Hematopoietic multipotent progenitor cell treated with erythropoietin and hydrocortisone succinate and interleukin-3 and kit ligand, for 17 days (in vitro differentiated cells): ENCODE measurements around the gene MAPK8IP3.

ENCODE experiments used
- DNase-seq: peaks from one replicate; pipeline ENCODE4 v3.0.0-alpha.2; 2015; ENCODE audit warnings: low spot score

MAPK8IP3 gene

GRCh38 chr16:1677339-1677738 is 28.7 kb upstream of the MAPK8IP3 start:
- no peak for DNase-seq

DNA sequence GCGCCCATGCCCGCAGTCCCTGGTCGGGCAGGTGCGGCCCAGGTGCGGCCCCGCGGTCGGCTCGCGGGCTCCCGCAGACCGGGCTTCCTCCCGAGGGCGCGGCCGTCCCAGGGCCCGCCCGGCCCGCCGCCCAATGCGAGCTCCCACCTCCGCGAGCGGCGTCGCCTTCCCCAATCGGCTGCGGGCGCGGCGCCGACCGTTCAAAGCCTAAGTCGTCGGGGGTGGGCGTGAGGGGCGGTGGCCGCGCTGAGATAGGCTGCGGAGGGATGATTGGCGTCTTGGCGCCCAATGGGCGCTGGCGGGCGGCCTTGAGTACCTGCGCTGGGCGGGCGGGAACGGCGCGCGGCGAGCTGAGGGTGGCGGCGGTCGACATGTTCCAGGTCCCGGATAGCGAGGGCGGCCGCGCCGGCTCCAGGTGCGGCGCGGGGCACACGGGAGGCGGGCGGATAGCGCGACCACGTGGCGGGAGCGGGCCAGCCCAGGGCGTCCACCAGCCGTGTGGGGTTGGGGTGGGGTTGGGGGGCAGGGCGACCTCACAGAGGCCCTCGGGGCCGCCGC is 28.0 kb upstream of the MAPK8IP3 start, which contains the start of gene JPT2:
Gene JPT2 (plus strand): TSS at position 338 of the 558 bp plus-strand sequence. CDS start 34 bp downstream, at position 372.
- peak; percentile 91 for DNase-seq

GRCh38 chr16:1678500-1679098 is 27.4 kb upstream of the MAPK8IP3 start:
- DNase-seq = no peak

DNA sequence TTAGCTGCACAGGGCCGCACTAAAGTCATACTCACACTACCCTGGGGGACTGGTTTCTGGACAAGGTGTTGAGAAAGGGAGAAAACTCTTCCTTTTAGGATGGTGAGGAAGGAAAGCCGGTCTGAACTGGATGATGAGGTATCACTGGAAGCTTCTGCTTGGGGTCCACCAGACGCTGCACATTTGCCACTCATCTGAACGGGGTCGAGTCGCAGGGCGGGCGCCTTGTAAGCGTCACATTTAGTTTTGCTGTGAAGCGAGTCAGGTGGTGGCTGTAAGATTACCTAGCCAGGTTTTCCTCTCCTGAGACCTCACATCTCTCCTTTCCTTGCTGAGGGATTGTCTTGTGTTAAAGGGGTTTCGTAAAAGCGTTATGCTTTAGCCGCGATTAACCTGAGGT is 25.6 kb upstream of the MAPK8IP3 start:
- no peak for DNase-seq

DNA sequence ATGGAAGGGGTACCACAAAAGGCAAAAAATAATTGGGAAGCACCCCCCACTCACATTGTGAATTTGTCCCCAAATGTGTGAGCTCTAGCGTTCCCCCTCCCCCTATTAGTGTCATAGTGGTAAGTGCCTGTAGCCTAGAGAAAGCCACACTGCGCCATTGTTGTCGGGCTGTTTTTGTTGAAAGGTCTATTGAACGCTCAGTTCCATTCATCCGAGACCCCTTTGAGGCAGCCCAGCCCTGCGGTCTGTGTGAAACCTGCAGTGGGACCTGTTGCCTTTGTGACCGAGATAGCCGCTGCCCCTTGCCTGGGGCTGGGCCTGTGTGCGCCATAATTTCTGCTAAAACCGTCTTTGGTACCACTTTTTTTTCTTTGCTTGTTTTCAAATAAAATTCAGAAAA is 25.0 kb upstream of the MAPK8IP3 start:
- DNase-seq = no peak

DNA sequence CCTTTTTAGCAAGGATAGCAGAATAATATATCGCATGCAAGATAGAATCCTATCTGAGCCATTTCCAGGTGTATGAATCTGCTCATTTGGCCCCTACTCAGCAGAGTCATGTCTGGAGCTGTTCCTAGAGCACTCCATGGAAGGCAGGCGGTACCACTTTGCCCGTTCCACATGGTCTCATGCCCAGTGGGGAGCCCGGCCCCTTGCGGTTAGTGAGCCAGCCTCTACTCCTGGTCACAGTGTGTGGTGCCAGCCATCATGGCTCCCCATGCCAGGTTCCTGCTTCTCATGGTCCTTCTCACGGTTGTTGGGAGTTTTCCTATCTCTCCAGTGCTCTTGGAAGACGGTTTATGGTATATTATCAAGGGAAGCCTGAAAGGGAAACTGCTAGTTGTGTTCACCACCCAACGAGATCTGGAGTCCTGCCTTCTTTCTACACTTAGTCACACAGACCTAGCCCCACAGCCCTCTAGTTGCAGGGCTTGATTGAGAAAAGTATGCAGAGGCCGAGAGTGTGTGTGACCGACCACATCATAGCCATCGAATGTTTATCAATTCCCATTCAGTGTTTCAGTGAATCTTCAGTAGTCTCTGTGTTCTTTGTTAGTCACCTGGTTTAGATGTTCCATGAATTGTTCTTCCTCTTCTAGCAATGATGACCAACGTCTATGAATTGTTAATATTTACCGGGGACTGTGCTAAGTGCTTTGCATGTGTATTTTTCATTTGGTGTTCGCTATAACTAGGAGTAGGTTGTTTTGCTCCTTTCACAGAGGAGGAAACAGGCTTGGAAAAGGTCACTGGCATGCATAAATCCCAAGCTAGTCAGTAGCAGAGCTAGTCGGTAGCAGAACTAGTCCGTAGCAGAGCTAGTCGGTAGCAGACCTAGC is 18.3 kb upstream of the MAPK8IP3 start:
- no peak for DNase-seq

GRCh38 chr16:1688807-1689560 is 17.0 kb upstream of the MAPK8IP3 start:
- DNase-seq = no peak

GRCh38 chr16:1689853-1690252 is 16.1 kb upstream of the MAPK8IP3 start:
- no peak for DNase-seq

DNA sequence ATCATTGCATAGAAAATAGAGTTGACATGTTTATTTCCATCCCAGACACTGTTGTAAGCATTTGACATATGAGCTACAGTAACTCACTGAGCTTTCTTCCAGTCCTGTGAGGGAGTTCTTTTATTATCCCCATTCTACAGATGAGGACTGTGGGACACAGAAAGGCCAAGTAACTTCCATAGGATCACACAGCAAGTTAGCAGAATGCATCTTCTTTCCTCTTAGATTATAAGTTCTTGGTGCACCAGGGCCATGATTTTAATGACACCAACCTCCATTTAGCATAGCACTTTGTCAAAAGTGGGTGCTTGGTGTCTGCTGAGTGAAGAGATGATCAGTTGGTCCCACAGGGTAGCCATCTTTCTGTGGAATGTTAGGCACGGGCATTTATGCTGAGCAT is 15.2 kb upstream of the MAPK8IP3 start:
- no peak for DNase-seq

GRCh38 chr16:1691276-1691675 is 14.7 kb upstream of the MAPK8IP3 start:
- DNase-seq = no peak

- no peak for DNase-seq
Observed at GRCh38 chr16:1691956-1692355, 14.0 kb upstream of the MAPK8IP3 start.

- DNase-seq = no peak
Observed at GRCh38 chr16:1696863-1697262, 9.1 kb upstream of the MAPK8IP3 start.

DNA sequence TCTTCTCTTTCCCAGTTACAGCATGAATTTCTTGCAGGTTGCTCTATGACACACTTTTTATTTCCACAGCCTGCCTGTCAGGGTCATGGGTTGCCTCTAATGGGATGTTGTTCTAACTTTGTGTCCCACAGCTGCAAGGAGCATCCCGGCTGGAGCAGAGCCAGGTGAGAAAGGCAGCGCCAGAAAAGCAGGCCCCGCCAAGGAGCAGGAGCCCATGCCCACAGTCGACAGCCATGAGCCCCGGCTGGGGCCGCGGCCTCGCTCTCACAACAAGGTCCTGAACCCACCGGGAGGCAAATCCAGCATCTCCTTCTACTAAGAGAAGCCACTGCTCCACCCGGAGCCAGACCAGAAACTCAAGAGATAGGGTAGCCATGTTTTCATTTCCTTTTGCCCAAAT is 7.3 kb upstream of the MAPK8IP3 start:
- no peak for DNase-seq

- DNase-seq = no peak
Observed at GRCh38 chr16:1700246-1700645, 5.7 kb upstream of the MAPK8IP3 start.

GRCh38 chr16:1701216-1701878 is 4.6 kb upstream of the MAPK8IP3 start:
- no peak for DNase-seq

GRCh38 chr16:1705324-1705687 is 689 bp upstream of the MAPK8IP3 start:
- DNase-seq = peak; percentile 10

- DNase-seq = no peak
Observed at GRCh38 chr16:1706386-1707192, 594 bp downstream of the MAPK8IP3 start.

DNA sequence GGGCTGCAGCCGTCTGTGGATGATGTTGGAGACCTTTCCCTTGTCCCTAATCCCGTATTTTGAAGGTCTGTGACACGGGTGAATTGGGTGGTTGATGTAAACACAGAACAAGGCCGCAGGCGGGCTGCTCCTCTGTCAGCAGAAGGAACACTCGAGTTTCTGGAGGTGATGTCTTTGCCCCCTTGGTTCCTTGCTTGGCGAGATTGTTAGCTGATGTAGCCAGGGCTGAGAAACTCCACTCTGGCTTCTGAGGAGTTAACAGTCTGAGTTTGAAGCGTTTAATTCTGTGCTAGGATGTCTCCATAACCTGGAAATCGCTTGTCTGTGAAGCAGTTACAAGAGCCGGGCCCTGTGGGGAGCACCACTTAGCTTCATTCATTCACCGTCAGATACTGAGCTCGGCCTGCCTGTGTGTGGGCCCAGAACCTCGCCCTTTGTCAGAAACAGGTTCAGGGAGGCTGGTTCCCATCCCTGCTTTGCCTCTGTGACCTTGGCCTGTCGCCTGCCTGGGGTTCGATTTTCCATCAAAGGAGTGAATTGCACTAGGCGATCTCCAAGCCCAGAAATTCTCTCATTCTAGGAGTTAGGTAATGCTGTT is 1.3 kb downstream of the MAPK8IP3 start:
- peak; percentile 30 for DNase-seq

- no peak for DNase-seq
Observed at GRCh38 chr16:1708083-1708767, 2.2 kb downstream of the MAPK8IP3 start.

DNA sequence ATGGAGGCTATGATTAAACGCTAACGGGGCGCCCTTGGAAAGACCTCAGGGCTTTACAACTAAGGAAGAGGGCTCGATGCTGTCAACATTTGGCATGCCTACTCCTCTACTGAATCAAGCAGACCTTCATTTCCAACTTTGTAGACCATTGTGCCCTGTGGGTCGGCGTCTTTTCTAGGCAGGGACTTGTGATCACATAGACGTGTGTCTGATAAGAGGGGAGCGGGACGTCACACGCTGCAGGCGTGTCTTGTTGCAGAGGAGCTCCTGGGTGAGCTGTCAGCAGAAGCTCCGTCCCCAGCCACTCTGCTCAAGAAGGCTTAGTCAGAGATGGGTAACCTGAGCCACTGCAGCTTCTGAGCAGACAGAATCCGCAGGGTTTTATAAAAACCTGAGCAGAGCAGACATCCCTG is 2.8 kb downstream of the MAPK8IP3 start:
- DNase-seq = peak; percentile 58
